ENCODE measurements around the gene ALK.
"Not testable (repeated sequence)": the region's sequence is repeated elsewhere in the genome, so short reads cannot be mapped to it uniquely, and the experiment has no call there.

DNA sequence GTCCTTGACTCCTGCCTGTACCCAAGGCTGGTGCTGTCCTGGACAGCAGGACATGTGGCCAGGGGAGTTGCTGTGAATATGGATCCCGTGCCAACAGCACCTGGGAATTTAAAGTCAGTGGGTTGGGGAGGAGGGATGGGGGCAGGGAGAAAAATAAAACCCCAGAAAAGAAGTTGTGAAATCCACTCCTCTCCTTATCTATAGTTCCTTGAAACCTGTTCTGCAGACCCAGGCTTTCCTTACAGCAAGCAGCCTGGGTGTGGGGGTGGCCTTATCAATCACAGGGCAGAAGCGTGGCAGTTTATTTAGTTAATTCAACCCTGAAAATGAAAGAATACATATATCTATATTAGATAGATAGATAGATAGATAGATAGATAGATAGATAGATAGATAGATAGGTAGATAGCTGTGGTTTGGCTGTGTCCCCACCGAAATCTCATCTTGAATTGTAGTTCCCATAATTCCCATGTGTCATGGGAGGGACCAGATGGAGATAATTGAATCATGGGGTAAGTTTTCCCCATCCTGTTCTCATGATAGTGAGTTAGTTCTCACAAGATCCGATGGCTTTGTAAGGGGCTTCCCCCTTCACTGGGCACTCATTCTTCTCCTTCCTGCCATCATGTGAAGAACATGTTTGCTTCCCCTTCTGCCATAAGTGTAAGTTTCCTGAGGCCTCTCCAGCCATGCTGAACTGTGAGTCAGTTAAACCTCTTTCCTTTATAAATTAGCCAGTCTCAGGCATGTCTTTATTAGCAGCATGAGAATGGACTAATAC lies 667.7 kb downstream of the ALK start:
- TF ChIP-seq POLR2A (IDR thresholded peaks at IDR 0.05; ENCODE audit: low read length); GATA1 (IDR thresholded peaks at IDR 0.05; ENCODE audit: low read depth, low read length): not testable (repeated sequence)
